CD4-positive, alpha-beta T cell treated with Interleukin-15 for 4 hours (primary cell): ENCODE results near the gene SCGB3A1.

Experiments used
- DNase-seq: peaks from one replicate; pipeline ENCODE4 v3.0.0-alpha.2; 2020; ENCODE audit warnings: low spot score

Gene SCGB3A1

DNA sequence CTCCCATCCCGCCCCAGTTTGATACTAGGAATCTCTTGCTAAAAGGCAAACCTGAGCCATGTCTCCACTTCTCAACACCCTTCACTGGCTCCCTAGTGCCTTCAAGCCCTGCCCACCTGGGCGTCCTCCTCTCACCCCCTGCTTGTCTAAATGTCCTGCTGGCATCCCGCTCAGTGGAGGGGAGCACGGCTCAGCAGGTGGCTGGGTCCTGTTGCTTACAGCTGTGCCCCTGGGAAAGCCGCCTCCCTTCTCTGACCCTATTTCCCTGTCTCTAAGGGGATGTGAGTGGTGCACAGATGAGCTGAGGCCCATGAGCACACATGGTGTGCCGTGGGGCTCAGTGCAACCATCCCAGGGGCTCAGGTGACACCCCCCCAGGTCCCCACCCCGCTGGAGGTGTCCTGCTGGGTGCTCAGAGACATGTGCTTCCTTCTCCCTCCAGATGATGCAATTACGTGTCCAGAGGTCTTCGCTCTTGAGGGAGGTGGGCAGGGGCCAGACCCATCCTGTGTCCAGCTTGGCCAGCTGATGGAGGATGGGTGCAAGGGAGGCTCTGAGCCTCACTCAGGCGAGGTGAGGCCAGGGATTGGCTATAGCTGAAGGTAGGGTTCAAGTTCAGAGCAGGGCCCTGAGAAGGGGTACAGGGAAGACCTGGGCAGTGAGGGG is 34.0 kb upstream of the SCGB3A1 start:
- no peak for DNase-seq

DNA sequence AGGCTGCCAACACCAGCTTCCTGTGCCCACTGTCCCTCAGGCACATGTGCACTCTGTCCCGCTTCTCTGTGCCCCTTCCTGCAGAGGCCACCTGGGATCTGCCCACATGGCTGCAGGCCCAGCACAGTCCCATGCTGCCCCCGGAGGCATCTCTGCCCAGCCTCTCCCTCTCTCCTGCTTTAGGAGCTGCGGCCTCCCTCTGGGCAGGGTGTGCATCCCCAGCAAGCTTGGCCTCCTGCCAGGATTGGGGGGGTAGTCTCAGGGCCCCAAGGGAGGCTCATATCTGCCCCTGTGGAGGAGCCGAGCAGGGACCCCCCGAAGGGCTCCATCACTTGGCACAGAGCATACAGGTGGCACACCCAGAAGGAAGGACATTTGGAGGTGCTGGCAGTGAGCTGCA is 33.3 kb upstream of the SCGB3A1 start:
- no peak for DNase-seq

DNA sequence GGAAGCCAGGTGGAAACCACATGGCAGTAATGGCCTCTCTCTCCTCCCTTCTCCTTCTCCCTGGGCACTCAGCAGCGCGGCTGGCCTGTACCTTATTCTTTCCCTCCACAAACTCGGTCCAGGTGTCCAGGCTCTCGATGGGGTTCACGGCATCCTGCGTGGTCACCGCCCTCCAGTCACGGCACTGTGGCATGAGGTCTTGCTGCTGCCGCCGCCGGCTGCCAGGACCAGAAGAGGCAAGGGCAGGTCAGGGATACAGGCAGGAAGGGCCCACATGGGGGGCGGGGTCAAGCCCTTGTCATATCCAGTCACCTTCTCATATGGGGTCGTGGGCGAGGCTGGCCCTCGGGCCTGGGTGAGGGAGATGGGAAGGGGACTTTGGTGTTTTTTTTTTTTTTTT is 32.5 kb upstream of the SCGB3A1 start:
- DNase-seq = no peak

DNA sequence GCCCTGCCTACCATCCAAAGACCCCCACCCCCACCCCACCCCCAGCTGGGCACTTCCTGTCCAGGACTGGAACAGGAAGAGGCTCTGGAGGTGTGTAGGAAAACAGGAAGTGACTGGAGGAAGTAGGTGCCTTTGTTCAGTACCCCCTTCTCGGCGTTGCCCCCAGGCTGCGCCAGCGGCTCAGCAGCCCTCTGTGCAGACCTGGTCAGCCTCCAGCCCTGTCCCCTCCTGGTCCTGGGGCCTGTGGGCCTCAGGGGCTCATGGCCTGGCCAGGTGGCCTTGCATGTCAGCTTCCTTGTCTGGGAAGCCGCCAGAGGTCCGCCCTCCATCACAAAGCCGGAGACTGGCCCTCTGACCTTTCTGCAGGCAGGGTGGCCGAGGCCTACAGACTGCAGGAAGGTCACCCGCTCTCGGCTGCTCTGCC is 32.1 kb upstream of the SCGB3A1 start:
- no peak for DNase-seq

DNA sequence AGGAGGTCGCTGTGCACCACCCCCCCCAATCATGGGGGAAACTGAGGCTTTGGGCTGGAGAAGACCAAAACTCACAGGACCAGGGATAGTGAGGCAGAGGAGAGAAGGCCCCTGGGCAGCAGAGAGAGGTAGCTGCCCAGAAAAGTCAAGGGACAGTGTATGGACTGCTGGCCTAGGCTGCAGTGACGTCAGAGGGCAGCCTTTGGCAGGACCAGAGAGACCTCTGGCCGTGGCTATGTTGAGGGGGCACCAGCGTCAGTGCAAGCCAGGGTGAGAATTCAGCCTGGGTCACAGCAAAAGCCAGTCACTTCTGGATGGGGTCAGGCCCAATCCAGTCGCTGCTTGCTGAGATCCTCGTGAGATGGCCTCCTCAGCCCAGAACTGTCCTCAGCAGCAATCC is 31.6 kb upstream of the SCGB3A1 start:
- DNase-seq = no peak

DNA sequence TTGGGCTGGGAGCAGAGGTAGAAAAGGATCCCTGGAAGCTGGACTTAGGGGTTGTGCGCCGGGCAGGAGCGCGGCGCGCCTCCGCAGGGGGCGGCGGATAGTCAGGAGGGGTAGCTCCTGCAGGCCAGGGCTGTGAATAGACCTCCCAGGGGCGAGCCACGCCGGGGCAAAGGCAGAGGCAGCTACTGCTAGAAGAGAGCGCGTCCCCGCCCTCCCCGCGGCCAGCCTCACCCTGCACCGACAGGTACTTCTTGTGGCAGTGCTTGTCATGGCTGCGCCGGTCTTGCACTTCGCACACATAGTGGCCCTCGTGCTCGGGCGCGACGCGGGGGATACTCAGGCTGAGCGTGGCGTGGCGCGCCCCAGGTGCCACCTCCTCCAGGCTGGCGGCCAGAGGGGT is 30.0 kb upstream of the SCGB3A1 start:
- no peak for DNase-seq

DNA sequence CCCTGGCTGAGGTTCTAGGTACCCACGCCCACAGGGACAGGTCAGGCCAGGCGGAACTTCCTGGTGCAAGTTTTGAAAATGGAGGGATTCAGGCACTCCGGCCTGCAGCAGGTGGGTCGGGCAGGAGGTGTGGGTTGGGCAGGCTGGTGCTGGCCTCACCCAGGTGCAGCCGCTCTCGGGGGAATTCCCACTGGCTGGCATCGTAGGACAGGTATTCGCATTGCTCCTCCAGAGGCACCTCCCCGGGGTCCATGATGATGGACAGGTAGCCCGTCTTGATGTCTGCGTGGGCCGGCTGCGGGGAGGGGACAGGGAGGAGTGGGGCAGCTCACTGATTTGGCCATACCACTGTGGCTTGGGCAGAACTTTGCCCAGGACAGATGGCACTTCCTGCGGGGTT is 28.7 kb upstream of the SCGB3A1 start:
- no peak for DNase-seq

DNA sequence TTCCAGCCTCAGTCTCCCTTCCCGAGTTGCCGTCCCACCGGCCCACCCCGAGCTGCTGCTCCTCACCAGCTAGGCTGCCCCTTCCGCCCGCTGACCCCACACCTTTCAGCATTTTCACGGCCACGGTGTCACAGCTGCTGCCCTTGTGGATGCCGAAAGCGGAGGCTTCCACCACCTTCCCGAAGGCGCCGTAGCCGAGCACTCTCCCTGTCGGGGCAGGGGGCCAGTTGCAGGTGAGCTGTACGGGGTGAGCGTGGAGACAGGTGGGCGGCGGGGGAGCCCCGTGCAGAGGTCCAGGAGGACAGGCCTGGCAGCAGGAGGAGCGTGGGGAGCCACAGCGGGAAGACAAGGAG is 28.2 kb upstream of the SCGB3A1 start:
- DNase-seq = no peak

DNA sequence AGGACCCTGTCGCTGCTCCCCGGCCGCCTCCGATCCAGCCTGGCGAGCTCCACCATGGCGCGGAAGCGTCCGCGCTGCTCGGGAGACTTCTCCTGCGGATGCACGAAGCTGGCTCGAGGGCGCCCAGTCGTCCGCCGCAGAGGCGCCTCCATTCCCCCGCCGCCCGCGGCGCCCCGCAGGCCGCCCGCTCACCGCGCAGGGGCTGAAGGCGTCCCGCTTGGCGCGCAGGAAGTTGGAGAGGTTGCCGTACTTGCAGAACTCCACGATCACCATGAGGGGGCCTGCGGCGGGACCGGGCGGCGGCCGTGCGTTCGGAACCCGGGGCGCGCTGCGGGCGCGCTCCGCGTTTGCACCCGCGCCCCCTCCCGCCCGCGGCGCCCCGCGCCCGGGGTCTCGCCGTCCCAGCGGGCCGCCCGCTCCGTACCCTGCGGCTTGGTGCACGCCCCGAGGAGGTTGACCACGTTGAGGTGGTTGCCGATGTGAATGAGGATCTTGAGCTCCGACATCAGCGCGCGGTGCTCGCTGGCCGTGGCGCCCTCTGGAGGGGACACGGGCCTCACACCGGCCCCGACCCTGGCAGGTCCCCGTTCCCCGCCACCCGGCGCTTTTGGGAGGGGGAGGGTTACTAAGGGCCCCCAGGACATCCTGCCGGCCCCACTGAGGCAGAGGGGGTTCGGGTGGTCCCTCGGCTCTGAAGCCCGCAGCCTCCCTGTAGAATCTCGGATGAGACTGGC is 27.7 kb upstream of the SCGB3A1 start:
- DNase-seq = peak; percentile 13

DNA sequence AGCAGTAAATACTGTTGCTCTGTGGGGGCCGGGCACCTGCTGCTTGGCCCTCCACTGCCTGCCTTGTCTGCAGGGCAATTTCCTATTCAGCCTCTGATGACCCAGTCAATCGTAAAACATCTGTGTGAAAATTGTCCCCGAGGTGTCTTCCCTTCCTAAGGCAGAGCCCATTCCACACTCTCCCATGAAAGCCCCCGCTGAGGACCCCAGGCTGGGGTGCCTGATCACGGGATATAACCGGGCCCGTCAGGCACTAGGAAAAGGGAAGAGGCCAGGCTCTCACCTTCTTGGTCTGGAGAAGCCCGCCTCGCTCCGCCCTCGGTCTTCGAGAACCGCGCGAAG is 27.2 kb upstream of the SCGB3A1 start:
- no peak for DNase-seq

DNA sequence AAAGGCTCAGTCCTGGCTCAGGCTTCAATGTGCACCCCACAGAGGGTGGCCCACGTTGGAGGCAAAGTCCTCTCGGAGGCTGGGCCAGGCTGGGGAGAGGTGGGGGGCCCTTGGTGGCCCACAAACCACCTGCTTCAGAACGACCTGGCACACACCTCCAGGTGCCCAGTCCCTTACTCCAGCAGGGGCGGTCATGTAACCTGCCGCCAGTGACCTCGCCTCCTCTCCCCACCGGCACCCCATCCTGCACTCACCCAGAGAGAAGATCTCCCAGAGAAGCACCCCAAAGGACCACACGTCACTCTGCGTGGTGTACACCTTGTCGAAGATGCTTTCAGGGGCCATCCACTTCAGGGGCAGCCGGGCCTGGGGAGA is 22.5 kb upstream of the SCGB3A1 start:
- no peak for DNase-seq

DNA sequence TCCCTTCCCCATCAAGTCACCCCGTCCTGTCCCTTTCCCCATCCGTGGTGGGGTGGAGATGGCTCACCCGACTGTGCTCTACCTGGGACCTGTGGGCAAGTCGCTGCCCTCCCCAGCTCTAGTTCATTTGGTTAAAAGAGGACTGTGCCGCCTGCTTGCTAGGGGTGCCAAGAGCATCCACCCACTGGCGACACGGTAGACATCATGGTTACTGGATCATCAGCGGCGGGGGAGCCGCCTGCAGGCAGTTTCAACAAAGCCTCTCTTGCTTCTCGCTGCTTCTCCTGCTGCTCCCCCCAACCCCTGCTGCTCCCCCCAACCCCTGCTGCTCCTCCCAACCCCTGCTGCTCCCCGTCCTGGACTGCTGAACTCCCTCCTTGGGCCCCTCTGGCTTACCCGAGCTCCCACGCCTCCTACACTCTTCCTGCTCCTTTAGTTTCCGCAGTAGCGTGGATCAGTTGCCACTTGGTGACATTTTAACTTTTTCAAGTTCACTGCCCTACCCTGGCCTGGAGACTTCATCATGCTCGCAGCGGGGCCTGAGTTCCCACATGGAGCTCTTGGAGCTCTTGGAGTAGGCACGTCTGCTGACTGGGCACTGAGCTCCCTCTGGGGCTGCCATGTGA is 22.0 kb upstream of the SCGB3A1 start:
- DNase-seq = no peak

DNA sequence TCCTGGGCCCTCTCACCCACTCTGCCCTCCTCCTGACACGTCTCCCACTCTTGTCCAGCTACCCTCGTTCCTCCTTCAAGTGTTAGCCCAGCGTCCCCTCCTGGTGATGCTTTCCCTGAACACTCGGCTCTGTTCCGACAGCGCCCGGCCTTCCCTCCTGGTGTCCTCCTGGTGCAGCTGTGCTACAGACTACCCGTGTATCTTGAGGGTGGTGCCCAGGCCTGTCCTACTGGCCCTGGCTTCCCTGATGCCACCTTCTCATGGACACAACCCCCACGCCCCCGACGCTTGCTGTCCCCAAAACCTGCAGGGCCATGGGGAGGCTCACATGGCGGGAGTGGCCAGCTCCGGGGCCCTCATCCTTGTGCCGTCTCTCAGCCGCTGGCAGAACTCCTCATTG is 21.4 kb upstream of the SCGB3A1 start:
- no peak for DNase-seq

DNA sequence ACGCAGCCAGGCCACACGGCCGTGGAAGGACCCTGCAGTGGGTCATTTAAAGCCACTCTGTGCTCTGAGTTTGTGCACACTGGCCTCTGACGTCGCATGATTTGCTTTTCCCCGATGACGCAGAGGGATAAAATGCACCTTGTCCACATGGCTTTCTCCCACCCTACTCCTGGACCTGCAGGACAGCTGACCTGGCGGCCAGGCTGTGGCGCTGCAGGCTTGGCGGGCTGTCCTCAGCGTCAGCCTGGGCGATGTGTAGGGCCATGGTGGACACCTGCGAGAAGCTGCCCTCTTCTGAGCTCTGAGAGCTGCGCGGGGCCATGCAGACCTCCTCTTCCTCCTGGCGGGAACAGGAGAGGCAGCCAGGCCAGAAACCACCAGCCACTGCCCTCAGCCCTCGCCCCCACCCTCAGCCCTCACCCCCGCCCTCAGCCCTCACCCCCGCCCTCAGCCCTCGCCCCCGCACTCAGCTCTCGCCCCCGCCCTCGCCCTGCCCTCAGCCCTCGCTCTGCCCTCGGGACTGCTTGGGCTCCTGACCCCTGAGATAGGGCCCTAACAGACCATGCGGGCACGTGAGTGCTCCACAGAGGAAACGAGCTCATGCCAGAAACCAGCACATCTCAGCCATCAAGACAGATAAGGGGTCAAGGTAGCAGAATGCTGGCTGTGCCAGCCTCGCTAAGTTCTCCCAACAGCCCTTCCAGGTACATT is 20.0 kb upstream of the SCGB3A1 start:
- DNase-seq = no peak

DNA sequence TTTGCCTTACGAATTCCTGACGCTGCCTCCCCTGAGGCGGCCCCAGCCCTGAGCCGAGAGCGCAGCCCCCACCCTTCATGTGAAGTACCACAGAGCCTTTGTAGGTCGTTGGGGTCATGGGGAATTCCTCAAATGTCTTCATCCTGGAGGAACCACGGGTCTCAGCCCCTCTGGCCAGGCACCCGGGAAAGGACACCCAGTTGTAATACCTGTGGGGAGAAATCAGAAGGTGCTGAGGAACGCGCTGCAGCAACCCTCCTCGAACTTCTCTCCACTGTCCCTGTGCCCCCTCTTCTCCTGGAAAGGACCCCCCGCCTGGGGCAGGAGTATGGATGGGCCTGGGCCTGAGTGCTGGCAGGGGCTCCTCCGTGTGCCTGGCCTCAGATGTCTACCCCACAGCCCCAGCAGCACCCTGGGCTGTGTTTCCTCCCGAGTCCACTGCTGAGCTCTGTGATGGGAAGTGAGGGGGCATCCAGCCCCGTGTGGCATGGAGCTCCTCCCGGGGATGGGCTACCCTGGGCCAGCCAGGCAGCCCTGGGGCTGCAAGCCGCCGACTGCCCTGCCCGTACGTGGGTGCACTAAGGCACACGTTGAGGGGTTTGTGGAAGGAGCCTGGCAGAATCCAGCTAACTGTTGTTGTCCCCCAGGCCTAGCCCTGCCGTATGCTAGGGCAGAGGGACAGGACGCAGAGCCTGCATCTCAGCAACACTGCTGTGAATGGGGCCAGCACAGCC is 18.7 kb upstream of the SCGB3A1 start:
- DNase-seq = no peak

DNA sequence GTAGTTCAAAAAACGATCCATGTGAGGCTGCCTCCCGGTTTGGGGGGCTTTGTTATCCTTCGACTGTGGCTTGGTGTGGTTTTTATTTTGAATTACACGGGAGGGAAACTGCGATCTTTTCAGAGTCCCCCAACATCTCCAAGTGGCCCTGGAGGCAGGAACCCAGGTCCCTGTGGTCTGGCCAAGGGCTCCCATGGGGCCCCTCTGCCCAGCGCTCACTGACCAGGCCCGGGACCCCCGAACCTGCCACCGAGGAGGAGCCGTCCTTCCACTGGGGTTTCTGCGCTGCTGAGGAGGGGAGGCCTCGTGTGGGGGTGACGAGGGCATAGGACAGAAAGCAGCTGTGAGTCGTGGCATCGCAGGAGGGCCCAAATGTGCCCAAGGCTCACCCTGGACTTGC is 18.1 kb upstream of the SCGB3A1 start:
- DNase-seq = no peak

DNA sequence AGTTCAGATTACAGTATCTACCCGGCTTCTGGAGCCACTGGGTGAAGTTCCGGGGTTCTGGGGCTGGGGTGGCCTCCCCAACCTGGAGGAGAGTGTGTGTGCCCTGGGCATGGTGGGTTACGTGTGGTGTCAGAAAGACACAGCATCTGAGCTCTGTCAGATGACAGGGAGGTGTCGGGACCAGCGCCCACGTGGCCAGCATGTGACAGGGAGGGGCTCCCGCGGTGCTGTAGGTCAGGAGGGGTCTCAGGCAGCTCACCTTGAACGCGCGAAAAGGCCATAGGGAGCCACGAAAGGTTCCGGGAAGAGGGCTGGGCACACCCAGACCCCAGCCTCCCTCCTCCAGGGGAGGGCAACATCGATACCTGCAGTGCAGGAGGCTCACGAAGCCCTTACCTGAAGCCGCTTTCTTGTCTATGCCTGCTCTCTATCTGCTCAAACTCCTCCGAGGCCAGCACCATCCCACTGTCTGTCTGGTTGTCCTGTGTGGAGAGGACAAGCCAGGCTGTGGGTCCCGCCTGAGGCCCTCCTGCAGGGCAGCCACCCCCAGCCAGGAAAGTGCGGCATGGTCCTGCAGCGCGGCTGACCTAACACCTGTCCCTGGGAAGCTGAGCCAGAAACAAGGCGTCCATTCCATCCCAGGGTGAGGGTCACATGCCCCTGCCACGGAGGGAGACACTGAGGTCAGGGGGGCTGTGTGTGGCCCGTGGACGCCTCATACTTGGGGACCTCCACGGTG is 17.4 kb upstream of the SCGB3A1 start:
- DNase-seq = no peak

DNA sequence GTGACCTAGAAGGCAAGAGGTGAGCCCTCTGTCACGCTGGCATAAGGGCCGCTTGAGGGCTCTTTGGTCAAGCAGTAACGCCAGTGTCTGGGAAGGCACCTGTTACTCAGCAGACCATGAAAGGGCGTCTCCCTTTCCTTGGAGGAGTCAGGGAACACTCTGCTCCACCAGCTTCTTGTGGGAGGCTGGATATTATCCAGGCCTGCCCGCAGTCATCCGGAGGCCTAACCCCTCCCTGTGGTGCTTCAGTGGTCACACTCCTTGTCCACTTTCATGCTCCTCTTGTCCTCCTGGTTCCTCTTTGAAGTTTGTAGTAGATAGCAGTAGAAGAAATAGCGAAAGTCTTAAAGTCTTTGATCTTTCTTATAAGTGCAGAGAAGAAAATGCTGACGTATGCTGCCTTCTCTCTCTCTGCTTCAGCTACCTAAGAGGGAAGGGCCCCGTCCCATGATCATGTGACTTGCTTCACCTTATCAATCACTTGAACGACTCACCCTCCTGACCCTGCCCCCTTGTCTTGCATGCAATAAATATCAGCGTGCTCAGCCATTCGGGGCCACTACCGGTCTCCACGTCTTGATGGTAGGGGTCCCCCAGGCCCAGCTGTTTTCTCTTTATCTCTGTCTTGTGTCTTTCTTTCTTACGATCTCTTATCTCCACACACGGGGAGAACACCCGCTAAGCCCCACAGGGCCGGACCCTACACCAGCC is 16.7 kb upstream of the SCGB3A1 start:
- no peak for DNase-seq

DNA sequence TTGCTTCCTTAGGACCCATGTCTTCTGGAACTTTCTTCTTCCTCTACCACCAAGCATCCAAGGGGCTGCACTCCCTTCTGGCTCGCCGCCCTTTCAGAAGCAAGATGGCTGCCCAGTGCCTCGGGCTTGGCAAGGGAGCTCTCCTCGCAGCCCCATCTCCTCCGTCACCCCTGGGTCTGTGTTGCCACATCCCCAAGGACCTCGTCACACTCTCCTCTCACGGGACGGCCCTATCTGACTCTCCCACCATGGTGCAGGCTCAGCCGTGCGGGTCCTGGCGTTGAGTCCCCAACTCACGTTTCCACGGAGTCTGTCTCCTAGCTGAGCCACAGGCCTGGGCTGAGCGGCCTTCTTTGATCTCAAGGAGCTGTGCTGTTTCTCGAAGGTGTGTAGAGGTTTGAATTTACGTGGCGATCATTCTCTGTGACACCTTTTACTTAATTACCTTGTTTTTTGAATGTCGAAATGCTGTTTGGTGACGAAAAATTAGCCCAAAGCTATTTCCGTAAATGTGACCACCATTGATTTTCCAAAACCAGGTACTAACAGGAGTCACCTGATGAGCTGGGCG is 15.0 kb upstream of the SCGB3A1 start:
- no peak for DNase-seq

DNA sequence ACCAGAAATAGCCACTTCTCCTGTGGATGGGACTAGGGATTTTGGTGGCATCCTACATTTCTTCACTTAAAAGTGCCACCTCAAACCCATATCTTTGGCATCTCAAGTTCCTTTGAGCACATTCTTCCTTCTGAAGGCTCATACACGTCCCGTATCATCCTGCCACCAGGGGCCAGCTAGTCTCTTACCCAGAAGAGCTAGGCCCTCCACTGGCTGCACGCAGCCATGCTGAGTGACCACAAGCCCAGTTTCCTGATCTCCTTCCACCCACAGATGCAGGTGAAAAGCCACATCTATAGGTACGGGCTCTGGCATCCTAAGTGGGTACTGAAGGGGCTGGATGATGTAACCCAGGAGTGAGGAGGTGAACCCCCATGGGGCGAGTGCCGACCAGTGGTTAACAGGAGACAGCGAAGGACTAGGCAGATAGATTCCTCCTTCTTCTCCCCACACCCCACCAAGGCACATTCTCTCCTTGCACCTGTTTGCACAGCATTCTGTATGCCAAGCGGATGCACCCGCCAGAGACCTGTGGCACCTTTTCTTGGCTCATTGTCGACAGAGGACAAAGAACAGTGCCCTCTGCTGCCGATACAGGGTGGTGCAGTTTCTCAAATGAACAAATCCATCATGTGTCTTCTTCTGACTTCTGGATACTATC is 14.4 kb upstream of the SCGB3A1 start:
- peak; percentile 52 for DNase-seq
